Type B pancreatic cell (in vitro differentiated cells): ENCODE data around the gene TTC19. TPM values are rescaled to one million over a fixed set of nuclear protein-coding genes. Genes with fewer than 3 reads are reported as not detected.

Source experiments
- DNase-seq: peaks from one replicate; pipeline ENCODE4 v3.0.0; 2021; ENCODE audit warnings: mixed read lengths; ENCODE audit not compliant: unreplicated experiment; ENCODE audit errors: extremely low spot score
- H3K27ac Mint-ChIP-seq: 2 replicates; pipeline ENCODE4 v1.8.0; 2021; ENCODE audit warnings: mild to moderate bottlenecking, mixed read lengths
- H3K27me3 Mint-ChIP-seq: 2 replicates; pipeline ENCODE4 v1.8.0; 2021; ENCODE audit warnings: mixed read lengths
- H3K36me3 Mint-ChIP-seq: 2 replicates; pipeline ENCODE4 v1.8.0; 2021; ENCODE audit warnings: mixed read lengths
- H3K4me1 Mint-ChIP-seq: one replicate; pipeline ENCODE4 v1.8.0; 2021; ENCODE audit warnings: mixed read lengths; ENCODE audit not compliant: unreplicated experiment
- H3K4me3 Mint-ChIP-seq: 2 replicates; pipeline ENCODE4 v1.8.0; 2021; ENCODE audit warnings: mild to moderate bottlenecking, mixed read lengths
- H3K9me3 Mint-ChIP-seq: 2 replicates; pipeline ENCODE4 v1.8.0; 2021; ENCODE audit warnings: mixed read lengths
- total RNA-seq: library from RNA; stranded (reverse); gene quantifications from 2 replicates; pipeline ENCODE4 v1.2.1, GENCODE V29; 2021; ENCODE audit warnings: low replicate concordance
- TF ChIP-seq, protein P1 (sequence below): fragments of 200-600 bp; sonication (generic); conservative IDR thresholded peaks from 2 replicates; pipeline ENCODE4 v1.5.0; 2021; ENCODE audit warnings: antibody characterized with exemption, mild to moderate bottlenecking

TTC19 gene
- total RNA-seq, 1 donor from 2014 or later = 43.3 TPM

DNA sequence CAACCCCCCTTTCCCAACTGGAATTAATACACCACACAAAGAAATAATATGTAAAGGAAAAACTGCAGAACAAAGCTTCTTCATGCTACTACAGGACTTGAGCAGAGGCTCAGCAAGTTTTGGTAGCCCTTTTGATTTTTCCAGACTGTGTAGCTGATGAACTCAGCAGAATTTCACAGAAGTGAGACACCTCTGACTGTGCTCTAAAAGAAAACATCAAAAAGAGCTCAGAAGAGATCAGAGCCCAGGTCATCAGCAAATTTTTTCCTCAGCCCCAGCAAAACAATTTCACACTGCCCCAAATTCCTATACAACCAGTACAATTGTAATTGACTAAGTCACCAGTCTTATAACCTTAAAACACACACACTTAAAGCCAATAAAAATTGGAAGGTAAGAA lies 38.0 kb downstream of the TTC19 start:
- Mint-ChIP-seq H3K4me1 (peaks cover 5% of the 10 kb centered on the region), H3K27ac (peak overlapping the region; percentile 29), H3K36me3 (peaks cover 35% of the 10 kb centered on the region), H3K9me3 (peaks cover 5% of the 10 kb centered on the region), H3K27me3 (no peaks in the 10 kb centered on the region), H3K4me3 (no peak overlapping the region)
- TF ChIP-seq, protein P1, sequence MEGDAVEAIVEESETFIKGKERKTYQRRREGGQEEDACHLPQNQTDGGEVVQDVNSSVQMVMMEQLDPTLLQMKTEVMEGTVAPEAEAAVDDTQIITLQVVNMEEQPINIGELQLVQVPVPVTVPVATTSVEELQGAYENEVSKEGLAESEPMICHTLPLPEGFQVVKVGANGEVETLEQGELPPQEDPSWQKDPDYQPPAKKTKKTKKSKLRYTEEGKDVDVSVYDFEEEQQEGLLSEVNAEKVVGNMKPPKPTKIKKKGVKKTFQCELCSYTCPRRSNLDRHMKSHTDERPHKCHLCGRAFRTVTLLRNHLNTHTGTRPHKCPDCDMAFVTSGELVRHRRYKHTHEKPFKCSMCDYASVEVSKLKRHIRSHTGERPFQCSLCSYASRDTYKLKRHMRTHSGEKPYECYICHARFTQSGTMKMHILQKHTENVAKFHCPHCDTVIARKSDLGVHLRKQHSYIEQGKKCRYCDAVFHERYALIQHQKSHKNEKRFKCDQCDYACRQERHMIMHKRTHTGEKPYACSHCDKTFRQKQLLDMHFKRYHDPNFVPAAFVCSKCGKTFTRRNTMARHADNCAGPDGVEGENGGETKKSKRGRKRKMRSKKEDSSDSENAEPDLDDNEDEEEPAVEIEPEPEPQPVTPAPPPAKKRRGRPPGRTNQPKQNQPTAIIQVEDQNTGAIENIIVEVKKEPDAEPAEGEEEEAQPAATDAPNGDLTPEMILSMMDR = no peak
- DNase-seq = no peak

DNA sequence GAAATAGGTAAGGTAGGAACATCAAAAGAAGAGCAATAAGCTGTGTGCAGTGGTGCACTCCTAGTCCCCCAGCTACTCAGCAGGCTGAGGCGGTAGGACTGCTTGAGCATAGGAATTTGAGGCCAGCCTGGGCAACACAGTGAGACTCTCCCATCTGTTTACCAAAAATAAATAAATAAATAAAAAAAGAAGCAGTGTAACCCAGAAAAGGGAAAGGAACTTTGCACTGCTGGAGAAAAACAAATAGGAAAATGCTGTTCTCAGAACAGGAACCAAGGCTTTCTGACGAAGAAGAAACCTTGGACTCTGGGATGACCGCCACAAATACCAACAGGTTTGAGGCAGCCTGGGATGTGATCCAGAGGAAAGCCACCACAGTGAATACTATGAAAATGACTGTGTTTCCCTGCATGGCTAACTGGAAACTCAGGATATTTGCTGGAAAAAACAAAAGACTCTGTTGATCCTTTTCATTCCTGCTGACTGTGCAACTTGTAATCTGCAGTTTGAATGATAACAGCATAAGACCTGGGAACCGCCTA lies 41.2 kb downstream of the TTC19 start:
- DNase-seq = no peak
- Mint-ChIP-seq H3K27ac (no peak overlapping the region), H3K4me3 (no peak overlapping the region), H3K27me3 (no peaks in the 10 kb centered on the region), H3K9me3 (peaks cover 4% of the 10 kb centered on the region), H3K36me3 (peaks cover 33% of the 10 kb centered on the region), H3K4me1 (peaks cover 5% of the 10 kb centered on the region)
- TF ChIP-seq, protein P1 = no peak

DNA sequence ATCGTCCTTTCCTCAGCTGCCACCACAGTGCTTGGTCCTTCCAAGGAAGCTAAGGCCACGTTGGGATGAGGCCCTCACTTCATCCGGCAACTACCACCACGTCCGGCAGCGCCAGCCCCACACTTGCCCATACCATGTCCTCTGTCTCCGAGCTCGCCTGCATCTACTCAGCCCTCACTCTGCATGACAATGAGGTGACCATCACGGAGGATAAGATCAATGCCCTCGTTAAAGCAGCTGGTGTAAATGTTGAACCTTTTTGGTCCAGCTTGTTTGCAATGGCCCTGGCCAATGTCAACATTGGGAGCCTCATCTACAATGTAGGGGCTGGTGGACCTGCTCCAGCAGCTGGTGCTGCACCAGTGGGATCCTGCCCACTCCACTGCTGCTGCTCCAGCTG lies 44.9 kb downstream of the TTC19 start:
- Mint-ChIP-seq H3K4me3 (no peak overlapping the region), H3K27ac (peak overlapping the region; percentile 43), H3K9me3 (no peaks in the 10 kb centered on the region), H3K36me3 (peaks cover 38% of the 10 kb centered on the region), H3K27me3 (no peaks in the 10 kb centered on the region), H3K4me1 (no peaks in the 10 kb centered on the region)
- no peak for DNase-seq
- TF ChIP-seq, protein P1 = no peak

DNA sequence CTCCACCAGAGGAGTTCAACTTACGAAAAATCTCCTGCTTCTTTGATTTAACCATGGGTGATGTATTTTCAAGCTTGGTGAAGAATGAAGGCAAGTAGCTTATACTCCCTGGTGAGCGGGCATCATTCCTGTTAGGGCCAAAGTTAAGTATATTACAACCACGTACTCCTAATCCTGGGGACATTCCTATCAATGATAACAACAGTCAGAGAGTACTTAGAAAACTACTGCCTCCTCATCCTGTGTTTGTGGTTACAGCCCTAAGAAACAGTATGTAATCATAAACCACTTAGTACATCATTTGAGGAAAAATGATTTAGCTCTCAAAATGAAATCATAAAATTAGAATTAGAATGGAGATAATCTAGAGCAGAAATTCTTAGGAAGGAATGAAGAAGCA lies 47.3 kb downstream of the TTC19 start:
- Mint-ChIP-seq H3K4me1 (no peaks in the 10 kb centered on the region), H3K27me3 (no peaks in the 10 kb centered on the region), H3K36me3 (peaks cover 41% of the 10 kb centered on the region), H3K4me3 (no peak overlapping the region), H3K27ac (no peak overlapping the region), H3K9me3 (no peaks in the 10 kb centered on the region)
- DNase-seq = no peak
- TF ChIP-seq, protein P1 = no peak

DNA sequence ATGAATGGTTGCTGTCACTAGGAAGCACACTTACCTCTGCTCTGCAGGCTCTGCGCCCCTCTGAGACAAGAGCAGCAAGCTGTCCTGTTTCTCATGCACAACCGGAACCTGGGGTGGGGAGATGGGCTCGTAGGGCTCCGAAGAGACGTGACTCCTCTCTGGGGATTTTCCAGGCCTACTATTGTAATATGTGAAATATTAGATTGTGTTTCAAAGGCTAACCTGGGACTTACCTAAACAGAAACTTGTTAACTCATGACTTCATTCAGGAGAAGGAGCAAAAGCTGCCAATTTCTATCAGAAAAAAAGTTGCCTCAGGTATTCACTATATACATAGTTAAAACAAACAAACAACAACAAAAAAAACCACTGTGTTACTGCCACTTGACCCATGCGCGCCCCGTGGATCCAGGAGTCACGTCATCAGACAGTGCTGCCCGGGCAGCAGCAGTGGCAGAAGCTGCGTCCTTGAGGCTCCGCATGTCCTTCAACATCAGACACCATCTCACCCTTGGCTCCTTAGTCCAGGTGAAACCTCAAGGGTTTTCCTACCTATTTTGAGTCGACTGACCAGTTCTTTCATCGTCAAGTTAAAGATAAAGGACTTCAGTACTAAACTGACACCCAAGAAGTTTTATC lies 49.3 kb downstream of the TTC19 start:
- TF ChIP-seq, protein P1 = no peak
- H3K9me3 Mint-ChIP-seq = peaks cover 5% of the 10 kb centered on the region
- no peaks in the 10 kb centered on the region for H3K4me1 Mint-ChIP-seq
- H3K27ac Mint-ChIP-seq = no peak overlapping the region
- peaks cover 50% of the 10 kb centered on the region for H3K36me3 Mint-ChIP-seq
- no peak for DNase-seq
- H3K4me3 Mint-ChIP-seq = no peak overlapping the region
- no peaks in the 10 kb centered on the region for H3K27me3 Mint-ChIP-seq
